Measurements from ENCODE around the gene THBS1.

GRCh38 chr15:39645138-39645975 is 64.5 kb downstream of the THBS1 start:
- no peak for TF ChIP-seq CTCF (IDR thresholded peaks at IDR 0.05)
- TF ChIP-seq ZFX (IDR thresholded peaks at IDR 0.05; ENCODE audit: borderline replicate concordance) = no peak
